GM12872 (cell line): Measurements from ENCODE around the gene MKNK1.

Source experiments
- TF ChIP-seq, protein P1 (sequence below): IDR thresholded peaks from 3 replicates; pipeline ENCODE4 v1.5.1; 2011; ENCODE audit warnings: low read depth, mild to moderate bottlenecking, low read length, moderate library complexity; ENCODE audit not compliant: insufficient read depth

The MKNK1 gene

DNA sequence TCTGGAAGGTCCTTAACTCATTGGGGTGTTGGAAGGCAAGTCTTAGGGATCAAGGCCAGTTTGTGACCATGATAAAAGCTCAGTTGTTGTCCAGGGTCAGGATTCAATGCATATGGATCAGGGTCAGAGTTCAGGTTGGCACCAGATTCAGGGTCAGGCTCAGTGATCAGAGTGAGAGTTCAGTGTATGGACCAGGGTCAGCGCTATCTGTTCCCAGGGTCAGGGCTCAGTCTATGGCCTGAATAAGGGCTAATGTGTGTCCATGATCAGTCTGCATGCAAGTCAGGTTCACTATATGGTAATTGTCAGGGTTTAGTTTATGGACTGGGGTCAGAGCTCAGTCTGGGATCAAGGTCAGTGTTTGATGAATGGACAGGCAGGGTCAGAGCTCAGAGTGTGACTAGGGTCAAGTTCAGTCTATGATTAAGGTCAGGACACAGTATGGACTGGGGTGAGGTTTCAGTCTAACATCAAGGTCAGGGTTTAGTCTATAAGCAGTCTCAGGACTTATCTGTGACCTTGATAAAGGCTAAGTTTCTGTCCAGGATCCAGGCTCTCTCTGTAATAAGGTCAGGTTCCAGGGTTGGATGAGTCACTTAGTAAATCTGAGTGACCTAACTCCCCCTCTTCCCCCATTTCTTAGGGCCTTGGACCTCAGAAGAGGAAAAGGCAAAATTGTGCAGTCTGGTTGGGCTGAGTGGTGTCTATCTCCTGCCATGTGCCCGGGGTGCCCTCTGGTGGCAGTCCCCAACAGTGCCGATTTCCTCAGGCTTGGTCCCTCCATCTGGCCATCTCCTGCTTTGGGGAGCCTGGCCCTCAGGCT lies 76.4 kb downstream of the MKNK1 start:
- TF ChIP-seq, protein P1, sequence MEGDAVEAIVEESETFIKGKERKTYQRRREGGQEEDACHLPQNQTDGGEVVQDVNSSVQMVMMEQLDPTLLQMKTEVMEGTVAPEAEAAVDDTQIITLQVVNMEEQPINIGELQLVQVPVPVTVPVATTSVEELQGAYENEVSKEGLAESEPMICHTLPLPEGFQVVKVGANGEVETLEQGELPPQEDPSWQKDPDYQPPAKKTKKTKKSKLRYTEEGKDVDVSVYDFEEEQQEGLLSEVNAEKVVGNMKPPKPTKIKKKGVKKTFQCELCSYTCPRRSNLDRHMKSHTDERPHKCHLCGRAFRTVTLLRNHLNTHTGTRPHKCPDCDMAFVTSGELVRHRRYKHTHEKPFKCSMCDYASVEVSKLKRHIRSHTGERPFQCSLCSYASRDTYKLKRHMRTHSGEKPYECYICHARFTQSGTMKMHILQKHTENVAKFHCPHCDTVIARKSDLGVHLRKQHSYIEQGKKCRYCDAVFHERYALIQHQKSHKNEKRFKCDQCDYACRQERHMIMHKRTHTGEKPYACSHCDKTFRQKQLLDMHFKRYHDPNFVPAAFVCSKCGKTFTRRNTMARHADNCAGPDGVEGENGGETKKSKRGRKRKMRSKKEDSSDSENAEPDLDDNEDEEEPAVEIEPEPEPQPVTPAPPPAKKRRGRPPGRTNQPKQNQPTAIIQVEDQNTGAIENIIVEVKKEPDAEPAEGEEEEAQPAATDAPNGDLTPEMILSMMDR: peak; percentile 99

DNA sequence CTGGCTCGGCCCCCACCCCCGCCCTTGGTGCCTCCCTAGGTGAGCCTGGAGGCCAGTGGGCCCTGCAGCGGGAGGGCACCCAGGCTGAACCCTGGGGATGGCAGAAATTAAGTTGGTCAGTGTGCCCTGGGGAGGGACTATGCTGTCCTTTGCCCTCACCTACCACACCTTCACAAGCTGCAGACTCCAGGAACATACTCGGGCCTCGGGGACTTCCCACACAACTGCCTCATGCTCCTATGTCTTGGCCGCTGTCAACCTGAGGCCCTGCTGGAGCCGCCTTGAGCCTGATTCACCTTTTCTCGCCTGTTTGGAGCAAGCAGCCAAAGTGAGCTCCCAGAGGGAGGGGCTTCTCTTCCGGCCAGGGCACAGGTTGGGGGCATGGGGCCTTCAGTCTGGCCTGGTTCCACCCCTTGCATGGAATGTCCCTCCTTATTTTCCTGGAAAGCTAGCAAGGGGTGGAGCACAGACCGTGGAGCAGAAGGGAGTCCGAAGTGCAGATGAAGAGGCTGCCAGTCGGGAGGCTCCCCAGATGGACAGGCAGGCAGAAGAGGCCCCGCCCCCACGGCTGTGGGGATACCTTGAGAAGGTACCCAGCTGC lies 77.3 kb downstream of the MKNK1 start:
- TF ChIP-seq, protein P1: no peak

DNA sequence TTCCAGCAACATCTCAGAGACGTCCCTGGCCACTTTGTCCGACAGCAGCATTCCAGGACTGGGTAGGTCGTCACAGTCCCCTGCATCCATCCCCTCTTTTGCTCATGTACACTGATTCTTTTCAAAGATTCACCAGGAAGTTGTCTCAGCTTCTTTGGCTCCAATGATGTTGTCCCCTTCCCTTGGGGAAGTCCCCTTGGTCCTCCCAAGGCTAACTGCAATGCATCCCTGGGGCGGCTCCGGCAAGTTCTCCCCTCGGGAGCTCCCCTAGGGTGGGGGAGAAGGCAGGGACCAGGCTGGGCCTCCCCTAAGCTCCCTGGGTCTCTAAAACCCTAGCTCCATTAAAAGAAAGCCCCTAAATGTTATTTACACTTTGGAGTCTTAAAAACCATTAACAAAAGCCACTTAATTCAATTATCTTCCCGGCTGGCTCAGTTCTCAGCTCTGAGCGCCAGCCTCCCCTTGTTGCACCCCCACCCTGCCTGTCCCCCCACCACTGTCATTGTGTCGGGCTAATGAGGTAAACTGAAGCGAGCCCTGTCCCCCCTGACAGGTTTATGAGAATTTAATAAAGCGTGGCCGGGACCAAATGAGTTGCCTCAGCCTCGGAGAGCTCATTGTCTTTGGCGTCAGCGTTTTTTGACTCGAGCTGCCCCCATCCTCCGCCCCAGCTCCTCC lies 77.9 kb downstream of the MKNK1 start:
- TF ChIP-seq, protein P1: no peak

DNA sequence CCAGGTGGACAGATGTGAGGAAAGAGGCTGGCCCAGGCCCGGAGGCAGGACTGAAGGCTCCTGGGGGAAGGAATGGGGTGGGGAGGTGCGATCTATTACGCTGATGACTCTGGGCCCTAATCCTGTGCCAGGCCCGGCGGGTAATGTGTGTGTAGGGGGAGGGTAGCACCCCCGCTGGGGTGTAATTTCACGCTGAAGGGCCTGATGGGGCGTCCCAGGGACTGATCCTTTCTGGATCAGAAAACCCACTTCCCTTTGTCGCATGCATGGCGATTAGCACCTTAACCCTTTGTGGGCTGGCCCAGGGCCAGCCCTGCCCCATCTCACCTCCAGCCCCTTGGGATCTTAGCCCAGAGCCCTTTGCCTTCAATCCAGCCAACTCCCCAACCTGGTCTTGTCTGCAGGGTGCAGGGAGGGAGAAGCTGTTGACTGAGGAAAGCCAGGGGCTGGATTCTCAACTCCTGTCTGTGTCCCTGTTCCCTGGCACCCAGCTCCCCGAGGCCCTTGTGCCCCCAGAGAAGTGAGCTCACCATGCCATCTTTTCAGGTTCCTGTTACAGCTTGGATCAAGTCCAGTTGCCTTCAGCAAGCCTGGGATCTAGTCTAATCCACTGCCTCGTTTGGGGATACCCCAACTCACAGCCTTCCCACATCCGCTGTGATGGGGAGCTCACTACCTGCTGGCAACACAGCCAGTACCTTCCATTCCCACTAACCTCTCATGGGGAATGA lies 78.7 kb downstream of the MKNK1 start:
- TF ChIP-seq, protein P1: no peak

DNA sequence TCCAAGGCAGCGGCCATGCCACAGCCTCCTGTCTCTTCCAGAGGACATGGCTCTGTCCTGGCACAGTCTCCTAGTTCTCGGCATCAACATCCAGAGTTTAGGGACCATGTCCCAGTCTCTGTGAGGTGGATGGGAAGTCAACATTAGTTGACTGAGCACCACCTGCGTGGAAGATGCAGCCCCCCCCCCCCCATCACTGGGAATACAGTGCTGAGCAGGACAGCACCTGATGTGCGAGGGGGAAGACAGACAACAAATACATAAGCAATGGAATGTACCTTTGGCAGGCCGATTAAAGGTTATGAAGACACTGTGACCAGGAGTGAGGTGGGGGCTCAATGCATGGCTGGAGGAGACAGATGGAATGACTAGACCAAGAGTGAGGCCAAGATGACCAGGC lies 79.2 kb downstream of the MKNK1 start:
- TF ChIP-seq, protein P1: no peak

DNA sequence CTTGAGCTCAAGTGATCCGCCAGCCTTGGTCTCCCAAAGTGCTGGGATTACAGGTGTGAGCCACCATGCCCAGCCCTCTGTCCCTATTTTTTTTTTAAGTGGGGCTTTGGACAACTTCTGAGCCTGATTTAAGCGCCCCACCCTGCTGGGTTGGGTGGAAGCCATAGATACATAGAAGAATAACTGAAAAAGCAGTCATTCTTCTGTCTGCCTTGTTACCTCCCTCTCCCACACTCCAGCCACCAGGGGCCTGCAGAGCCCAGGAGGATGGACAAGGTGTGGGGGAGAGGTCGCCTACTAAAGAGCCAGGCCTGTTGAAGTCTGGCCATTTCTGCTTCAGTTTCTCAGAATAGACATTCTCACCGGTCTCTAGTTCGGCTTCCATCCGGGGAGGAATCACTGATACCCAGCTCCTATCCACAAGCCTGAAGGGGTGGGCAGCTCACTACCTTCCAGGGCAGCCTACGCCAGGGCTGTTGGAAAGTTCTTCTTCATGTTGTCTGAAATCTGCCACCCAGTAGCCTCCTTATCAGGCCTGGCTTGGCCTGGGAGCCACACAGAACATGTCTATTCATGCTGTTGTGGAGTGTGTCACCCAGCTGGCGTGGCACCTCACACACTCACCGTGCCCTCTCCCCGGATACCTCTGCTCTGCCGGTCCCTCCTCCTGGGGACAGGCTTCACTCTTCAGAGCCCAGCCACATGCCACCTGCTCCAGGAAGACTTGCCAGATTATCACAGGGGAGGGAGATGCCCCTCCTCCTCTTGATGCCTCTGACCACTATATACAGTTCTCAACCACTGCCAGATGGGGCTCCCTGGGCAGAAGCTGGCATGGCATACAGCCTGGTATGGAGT lies 80.3 kb downstream of the MKNK1 start:
- TF ChIP-seq, protein P1: no peak

DNA sequence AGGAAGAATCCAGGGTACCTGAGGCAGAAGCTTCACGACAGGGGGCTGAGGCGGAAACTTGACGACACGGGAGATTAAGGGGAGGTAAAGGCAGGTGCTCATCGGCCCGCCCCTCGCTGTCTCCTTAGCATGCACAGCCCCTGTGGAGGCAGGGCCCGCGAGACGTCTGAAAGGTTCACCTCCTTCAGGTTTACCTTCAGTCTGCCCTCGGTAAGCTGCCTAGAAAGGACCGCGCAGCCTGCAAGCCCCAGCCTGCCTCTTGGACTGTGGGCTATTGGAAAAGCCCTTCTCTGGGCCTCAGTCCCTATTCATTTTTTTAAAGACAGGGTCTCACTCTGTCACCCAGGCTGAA lies 81.1 kb downstream of the MKNK1 start:
- TF ChIP-seq, protein P1: no peak
